ENCODE results near the gene ERCC8. TPM values are rescaled to one million over a fixed set of nuclear protein-coding genes. Genes with fewer than 3 reads are reported as not detected.

The ERCC8 gene
- total and polyA plus RNA-seq, 2 of the 13 experiments (the other 11 are each of a cell fraction or from before 2014, with no cell fraction given), result 24.4 to 35.2 TPM

DNA sequence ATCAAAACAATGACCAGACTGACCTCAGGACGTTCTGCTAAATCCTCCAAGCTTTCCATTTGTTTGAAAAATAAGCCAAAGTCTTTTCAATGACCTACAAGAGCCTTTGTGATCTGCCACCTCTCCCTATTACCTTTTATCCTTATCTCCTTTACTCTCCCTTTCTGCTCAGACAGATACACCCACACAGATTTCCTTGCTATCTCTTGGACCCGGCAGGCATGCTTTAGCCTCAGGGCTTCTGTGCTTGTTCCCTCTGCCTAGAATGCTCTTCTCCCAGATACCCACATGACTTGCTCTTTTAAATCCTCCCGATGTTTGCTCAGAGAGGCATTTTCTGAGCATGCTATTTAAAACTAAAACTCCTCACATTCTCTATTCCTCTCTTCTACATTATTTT lies 91.9 kb downstream of the ERCC8 start:
- H3K4me3 ChIP-seq (replicated peaks in 1 of 3; ENCODE audit: insufficient read depth in 1 of 3, low read depth in 2 of 3, low read length in 3 of 3), result no peak overlapping the region
- intact Hi-C loops (cut with micrococcal nuclease; ENCODE audit: unreplicated experiment) (no loop called here), in situ Hi-C loops (cut with HindIII; ENCODE audit: extremely low pct_ligation_motif_present, low pct_unique_long_range_greater_than_20kb) (no loop called here)
- H3K9me3 ChIP-seq (ENCODE audit: low read length), result no peaks in the 10 kb centered on the region
- ChIA-PET CTCF (ENCODE audit: low intra/inter-chr PET ratio, low total read pairs) (no interaction called here), POLR2A (no interaction called here)
- no peak overlapping the region for H3K9ac ChIP-seq (ENCODE audit: insufficient read depth, low read depth, low read length)
- under 1% methylated on average over 3 of the region's 3 CpGs for WGBS (ENCODE audit: low lambda C conversion rate)
- ATAC-seq (no peak), FAIRE-seq (no peak), DNase-seq (ENCODE audit: low spot score) (no peak)
- H3K27me3 ChIP-seq (ENCODE audit: control insufficient read depth in 1 of 2, insufficient read depth in 2 of 2, low read length in 2 of 2), result no peaks in the 10 kb centered on the region; a peak in 1 of 5 replicates
- H3K36me3 ChIP-seq (replicated peaks in 1 of 2; ENCODE audit: control insufficient read depth in 1 of 2, insufficient read depth in 2 of 2, low read length in 2 of 2), result no peaks in the 10 kb centered on the region
- peak overlapping the region; percentile 42 for H2AFZ ChIP-seq (ENCODE audit: low read length)
- H3K4me2 ChIP-seq (ENCODE audit: low read depth, low read length), result 0 out of 2 replicates have a peak overlapping the region, but pooled peaks have one; percentile 12
- H3K79me2 ChIP-seq (ENCODE audit: insufficient read depth, low read length), result no peaks in the 10 kb centered on the region
- BruUV-seq (replicated peaks), result no TSS peak
- H3K4me1 ChIP-seq (ENCODE audit: insufficient read depth, low read length), result no peaks in the 10 kb centered on the region
- TF ChIP-seq GABPA (IDR thresholded peaks at IDR 0.05; ENCODE audit: low read depth, low read length) (no peak), GABPA (CRISPR knock-in tag; IDR thresholded peaks at IDR 0.05; ENCODE audit: low read depth) (no peak), KLF13 (CRISPR knock-in tag; IDR thresholded peaks at IDR 0.05) (no peak), ZFP82 (CRISPR knock-in tag; IDR thresholded peaks at IDR 0.05; ENCODE audit: borderline replicate concordance) (no peak), NR2F2 (IDR thresholded peaks at IDR 0.05; ENCODE audit: borderline replicate concordance, low read depth) (no peak), ZFY (CRISPR knock-in tag; IDR thresholded peaks at IDR 0.05) (no peak), ZNF713 (CRISPR knock-in tag; IDR thresholded peaks at IDR 0.05) (no peak), PHB2 (IDR thresholded peaks at IDR 0.05; ENCODE audit: partially characterized antibody) (no peak), ATM (IDR thresholded peaks at IDR 0.05; ENCODE audit: borderline replicate concordance) (no peak)
- TF ChIP-seq, protein P1, sequence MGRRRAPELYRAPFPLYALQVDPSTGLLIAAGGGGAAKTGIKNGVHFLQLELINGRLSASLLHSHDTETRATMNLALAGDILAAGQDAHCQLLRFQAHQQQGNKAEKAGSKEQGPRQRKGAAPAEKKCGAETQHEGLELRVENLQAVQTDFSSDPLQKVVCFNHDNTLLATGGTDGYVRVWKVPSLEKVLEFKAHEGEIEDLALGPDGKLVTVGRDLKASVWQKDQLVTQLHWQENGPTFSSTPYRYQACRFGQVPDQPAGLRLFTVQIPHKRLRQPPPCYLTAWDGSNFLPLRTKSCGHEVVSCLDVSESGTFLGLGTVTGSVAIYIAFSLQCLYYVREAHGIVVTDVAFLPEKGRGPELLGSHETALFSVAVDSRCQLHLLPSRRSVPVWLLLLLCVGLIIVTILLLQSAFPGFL (CRISPR knock-in tag; IDR thresholded peaks at IDR 0.05), result no peak
- TF ChIP-seq, protein P2, sequence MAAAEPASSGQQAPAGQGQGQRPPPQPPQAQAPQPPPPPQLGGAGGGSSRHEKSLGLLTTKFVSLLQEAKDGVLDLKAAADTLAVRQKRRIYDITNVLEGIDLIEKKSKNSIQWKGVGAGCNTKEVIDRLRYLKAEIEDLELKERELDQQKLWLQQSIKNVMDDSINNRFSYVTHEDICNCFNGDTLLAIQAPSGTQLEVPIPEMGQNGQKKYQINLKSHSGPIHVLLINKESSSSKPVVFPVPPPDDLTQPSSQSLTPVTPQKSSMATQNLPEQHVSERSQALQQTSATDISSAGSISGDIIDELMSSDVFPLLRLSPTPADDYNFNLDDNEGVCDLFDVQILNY (CRISPR knock-in tag; conservative IDR thresholded peaks at IDR 0.05), result no peak
- TF ChIP-seq, protein P3, sequence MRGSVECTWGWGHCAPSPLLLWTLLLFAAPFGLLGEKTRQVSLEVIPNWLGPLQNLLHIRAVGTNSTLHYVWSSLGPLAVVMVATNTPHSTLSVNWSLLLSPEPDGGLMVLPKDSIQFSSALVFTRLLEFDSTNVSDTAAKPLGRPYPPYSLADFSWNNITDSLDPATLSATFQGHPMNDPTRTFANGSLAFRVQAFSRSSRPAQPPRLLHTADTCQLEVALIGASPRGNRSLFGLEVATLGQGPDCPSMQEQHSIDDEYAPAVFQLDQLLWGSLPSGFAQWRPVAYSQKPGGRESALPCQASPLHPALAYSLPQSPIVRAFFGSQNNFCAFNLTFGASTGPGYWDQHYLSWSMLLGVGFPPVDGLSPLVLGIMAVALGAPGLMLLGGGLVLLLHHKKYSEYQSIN (CRISPR knock-in tag; IDR thresholded peaks at IDR 0.05; ENCODE audit: borderline replicate concordance), result no peak
- no peak overlapping the region for H3K27ac ChIP-seq (ENCODE audit: extremely low read length, insufficient read depth, low read length)
- H4K20me1 ChIP-seq (ENCODE audit: insufficient read depth, low read length), result no peaks in the 10 kb centered on the region
